SK-N-SH treated with all-trans-retinoic acid at 6 μM for 48 hours (cell line): ENCODE measurements around the gene GNB2.

Experiments
- ARNTL ChIP-seq: fragments of 450-650 bp; formaldehyde crosslinking; IDR thresholded peaks from 2 replicates; pipeline ENCODE4 v1.5.0; 2020; ENCODE audit warnings: low read depth, mild to moderate bottlenecking, moderate library complexity, borderline replicate concordance
- CSDC2 ChIP-seq: fragments of 250-450 bp; sonication (Bioruptor Pico); IDR thresholded peaks from 2 replicates; pipeline ENCODE4 v1.5.0; 2020; ENCODE audit warnings: mild to moderate bottlenecking, moderate library complexity
- ESRRG ChIP-seq: fragments of 250-450 bp; sonication (Bioruptor Pico); IDR thresholded peaks from 2 replicates; pipeline ENCODE4 v1.6.1; 2021; ENCODE audit warnings: mild to moderate bottlenecking
- OSR1 ChIP-seq: fragments of 250-450 bp; sonication (Bioruptor Pico); IDR thresholded peaks from 2 replicates; pipeline ENCODE4 v1.8.0; 2022; ENCODE audit warnings: moderate library complexity, mild to moderate bottlenecking, inconsistent platforms
- RARB ChIP-seq: fragments of 250-450 bp; sonication (Bioruptor Pico); IDR thresholded peaks from 2 replicates; pipeline ENCODE4 v1.8.0; 2021; ENCODE audit warnings: mild to moderate bottlenecking, moderate library complexity
- SNAI2 ChIP-seq: fragments of 250-450 bp; sonication (Bioruptor Pico); IDR thresholded peaks from 2 replicates; pipeline ENCODE4 v1.5.0; 2020; ENCODE audit warnings: mild to moderate bottlenecking, moderate library complexity
- TCF4 ChIP-seq: fragments of 250-450 bp; sonication (Bioruptor Pico); IDR thresholded peaks from 2 replicates; pipeline ENCODE4 v1.8.0; 2021; ENCODE audit warnings: mild to moderate bottlenecking, moderate library complexity, borderline replicate concordance
- ZFP3 ChIP-seq: fragments of 250-450 bp; sonication (Bioruptor Pico); IDR thresholded peaks from 2 replicates; pipeline ENCODE4 v1.5.0; 2020; ENCODE audit warnings: mild to moderate bottlenecking, moderate library complexity
- ZFP30 ChIP-seq: fragments of 450-650 bp; formaldehyde crosslinking; IDR thresholded peaks from 2 replicates; pipeline ENCODE4 v1.5.0; 2022; ENCODE audit warnings: mild to moderate bottlenecking, moderate library complexity
- ZNF70 ChIP-seq: fragments of 450-650 bp; formaldehyde crosslinking; IDR thresholded peaks from 2 replicates; pipeline ENCODE4 v1.5.0; 2020; ENCODE audit warnings: mild to moderate bottlenecking, moderate library complexity
- TF ChIP-seq, protein P1 (sequence below): fragments of 250-450 bp; sonication (Bioruptor Pico); IDR thresholded peaks from 2 replicates; pipeline ENCODE4 v1.8.0; 2020; ENCODE audit warnings: mild to moderate bottlenecking, moderate library complexity, borderline replicate concordance
- TF ChIP-seq, protein P2 (sequence below): fragments of 250-450 bp; sonication (Bioruptor Pico); IDR thresholded peaks from 2 replicates; pipeline ENCODE4 v1.5.1; 2020; ENCODE audit warnings: low read depth, mild to moderate bottlenecking, moderate library complexity
- TF ChIP-seq, protein P3 (sequence below): fragments of 250-450 bp; sonication (Bioruptor Pico); IDR thresholded peaks from 2 replicates; pipeline ENCODE4 v1.5.1; 2021; ENCODE audit warnings: mild to moderate bottlenecking, moderate library complexity

DNA sequence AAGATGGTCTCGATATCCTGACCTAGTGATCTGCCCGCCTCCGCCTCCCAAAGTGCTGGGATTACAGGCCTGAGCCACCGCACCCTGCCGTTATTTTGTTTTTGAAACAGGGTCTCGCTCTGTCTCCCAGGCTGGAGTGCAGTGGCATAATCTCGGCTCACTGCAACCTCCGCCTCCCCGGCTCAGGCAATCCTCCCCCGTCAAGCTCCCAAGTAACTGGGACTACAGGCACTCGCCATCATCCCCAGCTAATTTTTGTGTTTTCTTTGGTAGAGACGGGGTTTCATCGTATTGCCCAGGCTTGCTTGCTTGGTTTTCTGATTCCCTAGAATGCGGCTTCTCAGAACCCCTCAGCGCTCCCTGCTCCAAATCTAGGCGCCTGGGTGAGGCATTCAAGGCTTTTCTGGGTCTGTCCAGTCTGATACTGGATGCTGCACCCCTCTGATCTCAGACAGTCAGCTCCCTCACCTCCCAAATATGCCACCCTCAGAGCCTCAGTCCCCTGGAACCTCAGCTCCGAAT is 33.5 kb upstream of the GNB2 start:
- TF ChIP-seq TCF4 (CRISPR knock-in tag), result no peak
- TF ChIP-seq, protein P1, sequence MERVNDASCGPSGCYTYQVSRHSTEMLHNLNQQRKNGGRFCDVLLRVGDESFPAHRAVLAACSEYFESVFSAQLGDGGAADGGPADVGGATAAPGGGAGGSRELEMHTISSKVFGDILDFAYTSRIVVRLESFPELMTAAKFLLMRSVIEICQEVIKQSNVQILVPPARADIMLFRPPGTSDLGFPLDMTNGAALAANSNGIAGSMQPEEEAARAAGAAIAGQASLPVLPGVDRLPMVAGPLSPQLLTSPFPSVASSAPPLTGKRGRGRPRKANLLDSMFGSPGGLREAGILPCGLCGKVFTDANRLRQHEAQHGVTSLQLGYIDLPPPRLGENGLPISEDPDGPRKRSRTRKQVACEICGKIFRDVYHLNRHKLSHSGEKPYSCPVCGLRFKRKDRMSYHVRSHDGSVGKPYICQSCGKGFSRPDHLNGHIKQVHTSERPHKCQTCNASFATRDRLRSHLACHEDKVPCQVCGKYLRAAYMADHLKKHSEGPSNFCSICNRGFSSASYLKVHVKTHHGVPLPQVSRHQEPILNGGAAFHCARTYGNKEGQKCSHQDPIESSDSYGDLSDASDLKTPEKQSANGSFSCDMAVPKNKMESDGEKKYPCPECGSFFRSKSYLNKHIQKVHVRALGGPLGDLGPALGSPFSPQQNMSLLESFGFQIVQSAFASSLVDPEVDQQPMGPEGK, result no peak
- TF ChIP-seq CSDC2, result no peak
- TF ChIP-seq, protein P2, sequence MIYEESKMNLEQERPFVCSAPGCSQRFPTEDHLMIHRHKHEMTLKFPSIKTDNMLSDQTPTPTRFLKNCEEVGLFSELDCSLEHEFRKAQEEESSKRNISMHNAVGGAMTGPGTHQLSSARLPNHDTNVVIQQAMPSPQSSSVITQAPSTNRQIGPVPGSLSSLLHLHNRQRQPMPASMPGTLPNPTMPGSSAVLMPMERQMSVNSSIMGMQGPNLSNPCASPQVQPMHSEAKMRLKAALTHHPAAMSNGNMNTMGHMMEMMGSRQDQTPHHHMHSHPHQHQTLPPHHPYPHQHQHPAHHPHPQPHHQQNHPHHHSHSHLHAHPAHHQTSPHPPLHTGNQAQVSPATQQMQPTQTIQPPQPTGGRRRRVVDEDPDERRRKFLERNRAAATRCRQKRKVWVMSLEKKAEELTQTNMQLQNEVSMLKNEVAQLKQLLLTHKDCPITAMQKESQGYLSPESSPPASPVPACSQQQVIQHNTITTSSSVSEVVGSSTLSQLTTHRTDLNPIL, result no peak
- no peak for TF ChIP-seq RARB (CRISPR knock-in tag)
- TF ChIP-seq OSR1 (CRISPR knock-in tag), result no peak
- no peak for TF ChIP-seq ZFP30 (CRISPR knock-in tag)
- TF ChIP-seq ARNTL (CRISPR knock-in tag), result no peak
- no peak for TF ChIP-seq ZNF70 (CRISPR knock-in tag)
- TF ChIP-seq ESRRG, result no peak
- no peak for TF ChIP-seq ZFP3 (CRISPR knock-in tag)
- no peak for TF ChIP-seq SNAI2 (CRISPR knock-in tag)
- TF ChIP-seq, protein P3, sequence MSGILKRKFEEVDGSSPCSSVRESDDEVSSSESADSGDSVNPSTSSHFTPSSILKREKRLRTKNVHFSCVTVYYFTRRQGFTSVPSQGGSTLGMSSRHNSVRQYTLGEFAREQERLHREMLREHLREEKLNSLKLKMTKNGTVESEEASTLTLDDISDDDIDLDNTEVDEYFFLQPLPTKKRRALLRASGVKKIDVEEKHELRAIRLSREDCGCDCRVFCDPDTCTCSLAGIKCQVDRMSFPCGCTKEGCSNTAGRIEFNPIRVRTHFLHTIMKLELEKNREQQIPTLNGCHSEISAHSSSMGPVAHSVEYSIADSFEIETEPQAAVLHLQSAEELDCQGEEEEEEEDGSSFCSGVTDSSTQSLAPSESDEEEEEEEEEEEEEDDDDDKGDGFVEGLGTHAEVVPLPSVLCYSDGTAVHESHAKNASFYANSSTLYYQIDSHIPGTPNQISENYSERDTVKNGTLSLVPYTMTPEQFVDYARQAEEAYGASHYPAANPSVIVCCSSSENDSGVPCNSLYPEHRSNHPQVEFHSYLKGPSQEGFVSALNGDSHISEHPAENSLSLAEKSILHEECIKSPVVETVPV, result no peak
